ENCODE data around the gene EFNA5. TPM values are rescaled to one million over a fixed set of nuclear protein-coding genes. Genes with fewer than 3 reads are reported as not detected.

EFNA5 gene
- total RNA-seq, 1 donor from 2014 or later, result 93.7 TPM

DNA sequence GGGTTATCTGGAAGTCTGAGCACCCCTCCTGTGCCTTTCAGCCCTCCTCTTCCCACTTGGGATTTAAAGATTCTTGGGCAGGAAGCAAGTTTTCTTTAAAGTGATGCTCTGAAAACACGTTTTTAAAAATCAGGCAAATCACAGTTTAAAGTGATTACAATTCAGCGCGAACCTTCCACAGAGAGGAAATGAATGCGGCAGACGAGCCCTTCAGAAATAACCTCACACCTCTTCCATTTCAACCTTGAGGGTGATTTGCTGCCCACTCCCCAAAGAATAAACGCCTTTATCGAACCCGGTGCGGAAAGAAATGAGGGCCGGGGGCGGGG, 2.3 kb upstream of the EFNA5 start:
- DNase-seq (ENCODE audit: low read depth in 2 of 2), result no peak

DNA sequence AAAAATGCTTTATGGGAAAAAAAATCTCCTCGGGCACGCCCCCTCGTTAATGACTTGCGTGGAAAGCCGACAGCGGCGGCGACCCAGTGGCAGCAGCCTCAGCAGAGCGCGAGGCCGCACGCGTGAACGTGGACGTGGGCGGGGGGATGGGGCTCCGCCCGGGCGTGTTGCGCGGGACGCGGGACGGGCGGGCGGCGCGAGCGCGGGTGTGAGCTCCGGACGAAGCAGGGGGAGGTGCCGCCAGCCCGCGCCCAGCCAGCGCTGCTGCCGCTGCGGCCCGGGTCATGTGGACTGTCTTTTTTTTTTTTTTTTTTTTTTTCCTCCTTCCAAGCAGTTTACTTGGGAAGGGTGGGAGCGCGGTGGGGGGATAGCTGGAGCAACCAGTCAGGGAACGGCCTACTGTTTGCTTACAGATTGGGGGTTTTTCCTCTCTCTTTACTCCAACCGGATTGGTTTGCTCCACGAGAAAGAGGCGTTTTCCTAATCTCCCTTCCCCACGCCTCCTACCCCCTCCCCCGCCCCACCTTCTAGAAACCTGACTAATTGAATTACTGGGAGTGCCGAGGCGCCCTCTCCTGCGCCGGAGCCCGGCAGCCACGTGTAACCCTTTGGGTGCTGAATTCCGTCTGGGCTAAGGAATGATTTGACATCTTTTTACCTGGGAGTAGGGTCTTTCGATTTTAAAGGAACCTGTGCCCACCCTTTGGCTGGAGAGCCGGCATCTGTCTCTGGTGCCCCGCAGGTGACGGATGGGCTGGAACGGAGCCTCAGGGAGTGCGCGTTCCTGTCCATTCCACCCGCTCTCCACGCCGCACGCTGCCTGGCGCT, 1.7 kb upstream of the EFNA5 start:
- DNase-seq (ENCODE audit: low read depth in 2 of 2), result peak; percentile 82 to 88

DNA sequence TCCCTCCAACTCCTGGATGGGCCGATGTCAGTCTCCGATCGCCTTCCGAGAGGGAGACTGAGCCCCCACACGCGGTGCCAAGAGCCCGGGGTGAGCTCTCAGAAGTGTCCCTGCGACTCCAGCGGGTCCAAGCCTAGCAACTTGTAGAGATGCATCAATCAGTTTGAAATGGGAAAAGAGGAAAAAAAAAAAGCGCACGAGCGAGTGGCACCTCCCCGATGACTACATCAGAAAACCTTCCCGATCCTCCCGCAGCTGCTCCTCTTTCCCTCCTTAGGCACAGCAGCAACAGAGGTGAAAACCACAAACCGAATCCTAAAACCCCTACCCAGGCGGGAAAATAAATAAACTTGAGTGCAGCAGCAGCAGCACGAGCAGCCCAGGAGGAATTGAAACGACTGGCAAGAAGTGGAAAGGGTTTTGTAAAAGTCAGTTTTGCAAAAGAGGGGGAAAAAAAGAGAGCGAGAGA, 1.0 kb upstream of the EFNA5 start:
- DNase-seq (ENCODE audit: low read depth in 2 of 2), result peak; percentile 38 to 69

DNA sequence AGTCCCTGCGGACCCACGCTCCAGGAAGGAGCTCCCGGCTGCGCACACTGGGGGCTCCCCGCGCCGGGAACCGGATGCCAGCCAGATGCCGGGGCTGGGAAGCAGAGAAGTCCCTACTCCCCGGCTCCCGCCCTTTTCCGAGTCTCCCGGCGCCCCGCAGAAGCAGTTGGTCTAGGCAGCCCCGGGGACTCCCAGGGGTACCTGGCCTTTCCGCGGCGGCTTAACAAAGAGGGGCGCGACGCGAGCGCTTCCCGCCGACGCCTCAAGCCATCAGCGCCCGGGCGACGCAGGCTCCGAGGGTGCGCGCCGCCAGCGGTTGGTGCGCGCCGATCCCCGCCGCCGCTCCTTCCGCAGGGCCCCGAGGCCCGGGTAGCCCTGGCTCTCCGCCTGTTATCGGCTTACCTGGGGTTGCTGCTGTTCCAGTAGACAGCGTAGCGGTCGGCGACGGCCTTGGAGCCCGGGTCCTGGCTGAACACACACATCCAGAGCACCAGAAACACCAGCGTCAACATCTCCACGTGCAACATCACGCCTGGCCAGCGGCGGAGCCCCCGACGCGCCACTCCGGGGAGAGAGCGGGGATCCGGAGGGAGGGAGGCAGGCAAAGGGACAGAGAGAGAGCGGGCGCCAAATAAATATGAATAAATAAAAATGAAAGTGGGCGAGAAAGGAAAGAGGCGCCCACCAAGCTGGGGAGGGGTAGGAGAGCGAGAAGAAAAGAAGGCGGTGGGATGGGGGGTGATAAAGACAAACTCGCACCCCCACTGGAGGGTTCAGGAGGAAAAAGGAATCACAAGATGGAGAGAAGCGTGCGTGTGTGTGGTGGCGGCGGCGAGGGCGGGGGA, 428 bp downstream of the EFNA5 start:
- DNase-seq (ENCODE audit: low read depth in 2 of 2), result peak; percentile 28 to 65

DNA sequence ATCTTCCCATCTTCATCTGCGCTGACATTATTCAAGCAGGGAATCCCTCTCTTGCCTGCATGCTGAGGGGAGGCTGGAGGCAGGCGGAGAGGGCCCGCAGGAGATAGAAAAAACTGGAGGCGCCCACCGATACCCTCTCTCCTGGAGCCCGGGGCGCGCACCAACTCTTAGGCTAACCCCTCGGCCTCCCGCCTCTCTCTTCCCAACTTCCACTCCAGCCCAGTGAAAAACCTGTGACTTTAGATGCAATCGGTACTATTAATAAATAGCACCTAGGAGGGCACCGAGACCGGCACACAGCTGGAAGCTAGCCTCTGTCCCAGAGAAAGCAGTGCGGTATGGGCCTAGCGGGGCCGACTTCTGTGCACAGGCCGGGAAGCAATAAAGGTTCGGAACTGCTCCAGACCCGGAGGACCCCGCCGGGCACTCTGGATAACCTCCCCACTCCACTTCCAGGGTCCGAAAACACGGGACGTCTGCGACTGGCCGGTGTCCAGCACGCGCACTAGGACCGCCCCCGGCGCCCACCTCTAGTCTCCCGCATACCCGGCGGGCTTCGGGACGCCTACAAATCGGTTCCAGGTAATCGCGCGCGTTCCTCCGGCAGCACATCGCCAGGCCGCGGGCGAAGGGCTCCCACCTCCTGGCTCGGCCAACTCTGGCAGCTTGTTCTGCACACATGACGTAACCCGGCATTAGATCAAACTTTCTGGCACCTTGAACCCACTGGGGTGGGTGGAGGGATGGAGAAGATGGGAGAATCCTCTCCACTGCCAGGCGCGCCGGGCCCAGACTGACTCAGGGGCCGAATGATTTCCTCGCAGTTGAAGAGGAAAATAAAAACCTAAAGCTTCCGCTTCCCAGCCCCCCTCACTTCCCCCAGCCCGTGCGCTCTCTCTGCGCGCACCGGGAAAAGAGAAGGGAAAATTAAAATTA, 1.4 kb downstream of the EFNA5 start:
- DNase-seq (ENCODE audit: low read depth in 2 of 2), result peak; percentile 20 to 70

DNA sequence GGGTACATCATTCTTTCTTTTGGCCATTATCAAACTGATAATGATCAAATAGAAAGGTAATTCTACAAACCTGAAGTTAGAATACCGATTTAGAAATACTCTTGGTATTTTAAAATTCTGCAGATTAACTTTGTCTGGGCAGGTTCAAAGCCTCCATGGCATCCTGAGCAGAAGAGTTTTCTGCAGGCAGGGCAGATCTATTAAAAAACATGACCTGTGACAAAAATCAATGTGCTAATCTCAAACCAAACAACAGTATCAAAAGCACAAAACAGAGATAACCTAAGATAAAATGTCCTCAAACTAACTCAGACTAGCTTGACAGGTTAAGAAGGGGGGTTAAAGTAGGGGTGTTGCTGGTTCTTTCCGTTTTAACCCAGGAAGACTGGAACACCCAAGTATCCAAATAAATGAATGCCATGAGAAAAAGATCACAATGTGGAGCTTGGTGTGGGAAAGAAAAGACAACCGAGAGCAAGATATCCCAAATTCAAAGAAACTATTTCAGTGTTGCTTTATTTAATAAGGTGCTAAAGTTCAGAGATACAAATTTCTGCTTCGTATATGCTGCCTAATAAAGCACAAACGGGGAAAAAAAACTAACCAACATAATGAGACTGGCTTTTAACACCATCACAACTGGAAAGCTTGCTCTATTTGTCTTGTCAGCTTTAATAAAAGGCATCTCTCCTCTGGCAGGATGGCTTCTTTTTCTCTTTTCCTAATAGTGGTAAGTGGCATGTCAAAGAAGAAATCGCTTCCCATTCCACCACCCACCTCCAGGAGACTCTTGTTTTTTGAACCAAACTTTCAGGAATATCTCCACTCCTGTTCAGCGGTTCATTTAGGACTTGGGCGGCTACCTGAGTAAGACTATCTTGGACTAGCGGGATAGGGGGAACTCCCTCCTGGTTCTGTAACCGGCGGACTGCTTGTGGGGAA, 2.3 kb downstream of the EFNA5 start:
- DNase-seq (ENCODE audit: low read depth in 2 of 2), result peak in 1 of 2 donors; percentile 52

DNA sequence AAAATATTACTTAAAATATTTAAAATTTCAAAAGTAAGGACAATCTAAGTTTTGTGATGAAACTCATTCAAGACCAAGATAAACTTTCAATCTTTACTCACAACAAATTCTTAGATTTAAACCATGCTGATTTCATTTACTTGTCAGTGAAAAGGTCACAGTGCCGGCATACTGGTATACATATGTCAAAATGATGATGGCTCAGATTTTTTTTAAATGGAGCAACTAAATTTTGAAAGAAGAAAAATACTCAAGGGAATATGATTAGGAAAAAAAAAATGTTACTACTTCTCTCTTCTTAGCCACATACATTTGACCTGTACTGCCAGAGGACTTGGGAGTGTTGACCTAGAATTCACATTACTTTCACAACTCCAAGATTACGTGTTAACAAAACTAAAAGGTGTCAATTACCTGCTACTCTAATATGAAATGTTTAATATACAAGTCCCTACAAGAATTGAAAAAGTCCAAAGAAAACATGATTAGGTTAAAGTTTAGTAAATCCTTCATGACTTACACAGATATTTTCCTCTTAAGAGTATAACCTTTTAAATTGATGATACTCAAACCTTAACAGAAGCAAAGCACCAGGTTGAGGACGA, 4.6 kb downstream of the EFNA5 start:
- DNase-seq (ENCODE audit: low read depth in 2 of 2), result no peak

DNA sequence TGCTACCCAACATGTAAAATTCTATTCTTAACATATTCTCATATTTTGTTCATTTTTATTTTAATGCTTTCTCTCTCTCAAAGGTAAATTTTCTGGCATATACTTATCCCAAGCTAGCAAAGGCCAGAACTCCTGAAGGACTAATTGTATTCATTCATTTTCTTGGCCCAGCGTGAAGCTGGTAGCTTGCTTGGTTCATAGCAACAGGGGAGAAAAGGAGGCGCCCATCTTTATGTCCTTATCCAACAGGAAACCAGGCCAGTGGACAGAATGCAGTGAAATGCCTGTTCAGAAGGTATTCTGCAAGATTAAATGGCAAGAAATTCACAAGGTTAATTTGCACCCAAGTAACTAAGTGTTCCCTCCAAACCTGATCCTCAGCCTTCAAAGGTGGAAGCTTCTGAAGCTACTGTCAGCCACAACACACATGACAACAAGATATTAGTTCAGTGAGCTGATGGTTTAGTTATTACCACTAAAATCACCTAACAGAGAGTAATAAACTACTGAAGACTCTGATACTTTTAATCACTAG, 5.6 kb downstream of the EFNA5 start:
- DNase-seq (ENCODE audit: low read depth in 2 of 2), result no peak

DNA sequence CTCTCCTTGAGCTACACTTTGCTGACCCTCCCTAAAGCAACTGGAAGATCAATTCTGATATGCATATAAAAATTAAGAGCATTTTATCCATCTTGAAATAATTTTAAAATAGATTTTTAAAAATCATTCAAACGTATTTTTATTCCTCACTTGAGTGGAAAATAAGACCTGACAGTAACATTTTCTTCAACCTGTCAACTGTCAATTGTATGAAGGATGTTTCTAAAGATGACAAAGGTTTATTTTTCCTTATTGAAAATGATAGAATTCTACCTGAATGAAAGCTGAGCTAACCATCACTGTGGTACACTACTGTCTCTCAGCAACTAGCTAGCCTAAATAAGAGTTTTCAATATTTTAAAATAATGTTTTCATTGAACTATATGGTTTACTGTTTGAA, 7.0 kb downstream of the EFNA5 start:
- no peak for DNase-seq (ENCODE audit: low read depth in 2 of 2)

DNA sequence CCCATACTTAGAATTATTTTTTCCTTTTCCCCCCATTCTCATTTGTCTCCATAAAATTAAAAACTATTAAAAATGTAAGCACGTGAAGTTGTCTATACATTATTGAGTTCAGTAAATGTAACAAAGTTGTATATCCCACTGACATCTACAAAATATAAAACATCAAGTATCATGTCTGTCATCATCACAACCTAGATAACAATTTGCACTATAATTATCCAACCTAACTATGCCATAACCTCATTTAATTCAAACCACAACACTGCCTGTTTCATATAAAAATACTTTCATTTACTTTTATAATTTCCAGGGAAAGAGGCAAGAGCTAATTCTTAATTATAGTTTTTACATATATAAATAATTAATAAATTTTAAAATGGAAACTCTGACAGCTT, 9.1 kb downstream of the EFNA5 start:
- no peak for DNase-seq (ENCODE audit: low read depth in 2 of 2)

DNA sequence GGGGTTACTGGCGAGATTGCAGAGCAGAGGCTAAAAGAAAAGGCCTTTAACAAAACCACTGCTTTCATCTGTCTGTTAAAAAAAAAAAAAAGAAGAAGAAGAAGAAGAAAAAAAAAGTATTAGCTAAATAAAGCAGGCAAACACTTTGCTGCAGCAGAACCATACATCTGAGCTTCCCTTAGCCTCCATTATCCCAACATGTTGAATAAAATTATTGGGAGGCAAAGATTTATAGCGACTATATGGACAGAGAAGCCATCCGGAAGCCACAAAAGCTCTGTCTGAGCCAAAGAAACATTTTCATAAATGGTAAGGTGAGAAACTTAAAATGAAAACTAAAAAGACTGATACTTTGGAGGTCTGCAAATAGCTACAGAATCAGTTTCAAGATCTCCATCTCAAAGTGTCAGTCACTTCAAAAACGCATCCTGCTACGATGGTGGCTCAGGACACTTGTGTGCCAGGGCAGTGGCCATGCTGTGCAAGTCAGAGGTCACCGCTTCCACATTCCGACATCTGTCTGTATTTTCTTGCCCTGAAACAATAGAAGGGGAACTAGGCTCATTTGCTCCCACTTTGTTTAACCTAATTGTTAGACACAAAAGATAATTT, 9.6 kb downstream of the EFNA5 start:
- peak in 1 of 2 donors; percentile 37 for DNase-seq (ENCODE audit: low read depth in 2 of 2)

DNA sequence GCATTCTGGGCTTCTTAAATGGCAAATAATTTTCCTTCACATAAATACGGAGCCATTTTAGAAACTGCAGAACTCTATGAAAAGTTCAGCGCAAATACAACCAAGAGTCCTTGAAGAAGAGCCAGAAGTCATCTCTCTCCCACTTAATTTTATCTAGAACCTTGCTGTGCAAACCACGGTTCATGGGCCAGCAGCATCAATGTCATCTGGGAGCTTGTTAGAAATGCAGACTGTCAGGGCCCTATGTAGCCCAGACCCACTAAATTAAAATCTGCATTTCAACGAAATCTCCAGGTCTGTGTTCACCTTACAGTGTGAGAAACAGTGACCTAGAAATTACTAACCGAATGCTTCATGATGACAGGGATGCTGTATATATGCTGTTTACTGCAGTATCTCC, 12.2 kb downstream of the EFNA5 start:
- no peak for DNase-seq (ENCODE audit: low read depth in 2 of 2)

DNA sequence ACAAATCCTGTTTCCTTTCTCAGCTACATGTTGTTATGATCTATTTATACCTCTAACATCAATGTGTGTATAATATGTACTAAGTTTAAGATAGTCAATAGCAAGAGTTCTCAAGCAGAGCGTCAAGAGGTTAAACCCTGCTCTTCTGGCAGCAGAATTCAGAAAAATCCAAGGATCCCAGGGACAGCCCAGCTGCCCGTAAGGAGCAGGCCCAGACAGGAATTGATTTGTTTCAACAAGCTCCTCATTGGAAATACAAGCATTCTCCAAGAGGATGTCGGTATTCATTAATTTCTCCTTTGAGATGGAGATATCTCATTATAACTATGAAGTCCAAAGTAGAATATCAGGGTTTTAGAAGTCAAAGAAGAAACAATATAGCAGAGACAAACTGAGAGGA, 14.9 kb downstream of the EFNA5 start:
- no peak for DNase-seq (ENCODE audit: low read depth in 2 of 2)

DNA sequence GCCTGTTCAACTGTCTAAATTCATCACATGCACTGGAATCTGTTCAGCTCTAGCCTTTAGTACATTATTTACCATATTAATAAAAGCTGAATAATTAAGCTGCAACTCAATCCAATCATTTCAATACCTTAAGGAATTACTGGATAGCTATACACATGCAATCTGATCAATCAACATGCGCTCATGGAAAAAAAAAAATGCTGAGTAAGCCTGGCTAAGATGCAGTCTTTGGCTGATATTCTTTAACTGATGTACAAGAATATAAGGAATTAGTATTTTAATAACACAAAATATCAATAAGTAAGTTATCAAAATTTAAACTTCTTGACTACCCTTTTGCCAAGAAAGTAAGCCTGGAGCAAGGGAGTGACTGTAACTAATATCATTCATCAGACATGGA, 15.9 kb downstream of the EFNA5 start:
- no peak for DNase-seq (ENCODE audit: low read depth in 2 of 2)

DNA sequence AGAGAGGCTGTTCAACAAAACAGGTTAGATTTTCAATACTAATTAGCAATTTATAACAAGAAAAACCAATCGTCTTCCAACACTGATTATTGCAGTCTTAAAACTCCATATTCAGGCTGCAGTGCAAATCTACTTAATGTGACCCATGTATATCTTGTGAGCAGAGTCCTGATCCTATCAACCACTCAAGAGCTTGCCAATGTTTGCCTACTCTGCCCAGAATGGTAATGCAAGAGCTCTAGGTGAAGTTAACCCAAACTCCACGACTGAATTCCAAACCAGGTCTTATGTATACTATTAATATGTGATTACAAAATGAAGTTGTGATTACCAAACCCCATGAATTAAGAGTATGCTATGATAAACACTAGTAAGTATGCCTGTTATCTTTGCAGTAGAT, 17.1 kb downstream of the EFNA5 start:
- no peak for DNase-seq (ENCODE audit: low read depth in 2 of 2)

DNA sequence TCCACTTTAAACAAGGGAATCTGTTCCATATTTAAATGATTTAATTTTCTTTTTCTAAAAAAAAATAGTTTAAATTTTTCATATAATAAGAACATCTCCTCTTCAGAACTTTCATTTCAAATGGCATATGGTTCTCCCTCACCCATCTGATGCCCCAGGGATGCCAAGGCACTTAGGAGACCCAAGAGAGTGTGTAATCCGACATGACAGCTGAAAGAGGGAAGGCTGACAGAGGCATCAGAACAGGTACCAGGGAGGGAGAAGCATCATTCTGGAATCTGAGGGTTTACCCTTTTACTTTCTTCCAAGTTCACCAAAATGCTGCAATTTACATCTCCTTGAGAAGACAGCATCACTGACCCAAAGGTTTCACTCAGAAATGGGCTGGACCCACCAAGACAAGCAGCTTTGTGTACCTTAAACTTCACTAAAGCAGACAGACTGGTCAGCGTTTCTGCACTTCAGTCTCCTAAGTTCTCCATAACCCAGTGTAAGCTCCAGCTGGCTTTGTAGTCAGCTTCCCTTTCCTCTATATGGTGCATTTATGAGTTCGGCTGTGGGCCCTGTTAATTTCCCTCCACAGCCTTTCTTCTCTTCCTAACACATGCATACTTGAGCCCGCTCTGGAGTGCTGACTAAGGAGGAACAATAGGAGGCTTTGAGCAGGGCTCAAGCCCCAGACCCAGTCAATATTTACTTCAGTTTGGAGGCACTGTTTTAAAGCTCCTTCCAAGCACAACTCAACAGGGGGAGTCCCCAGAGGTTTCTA, 17.7 kb downstream of the EFNA5 start:
- no peak for DNase-seq (ENCODE audit: low read depth in 2 of 2)

DNA sequence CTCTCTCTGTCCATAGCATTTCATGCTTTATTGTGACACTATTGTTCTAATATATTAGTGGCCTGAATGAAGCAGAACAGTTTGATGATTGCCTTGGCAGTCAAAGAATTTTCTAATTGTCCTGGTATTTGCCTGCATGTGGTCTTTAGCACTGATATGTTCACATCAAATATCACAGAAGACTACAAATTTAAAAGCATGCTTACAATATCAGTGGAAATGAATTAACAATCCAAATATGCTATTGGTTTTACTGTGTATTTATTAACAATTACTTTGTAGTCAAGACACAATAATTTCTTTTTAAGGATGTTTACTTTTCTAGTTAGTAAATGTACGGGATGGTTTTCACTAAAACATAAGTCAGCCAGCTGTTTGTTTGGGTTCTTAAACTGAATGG, 18.3 kb downstream of the EFNA5 start:
- no peak for DNase-seq (ENCODE audit: low read depth in 2 of 2)

DNA sequence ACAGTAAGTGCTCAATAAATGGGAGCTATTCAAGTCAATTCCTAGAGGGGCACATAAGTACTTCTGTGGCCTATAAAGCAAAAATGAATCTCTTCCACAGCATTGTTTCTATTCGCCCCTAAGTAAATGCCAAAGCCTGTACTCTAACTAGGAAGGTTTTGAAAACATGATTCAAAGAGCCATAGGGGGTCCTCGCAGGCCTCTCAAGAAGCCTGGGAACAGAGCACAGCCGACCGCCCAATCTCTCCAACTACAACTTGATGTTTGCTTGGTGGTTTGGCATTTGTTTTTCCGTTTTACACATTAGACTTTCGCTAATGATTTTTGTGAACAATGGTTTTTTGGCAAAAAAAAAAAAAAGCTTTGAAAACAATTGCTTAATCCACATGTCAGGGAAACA, 19.4 kb downstream of the EFNA5 start:
- no peak for DNase-seq (ENCODE audit: low read depth in 2 of 2)

DNA sequence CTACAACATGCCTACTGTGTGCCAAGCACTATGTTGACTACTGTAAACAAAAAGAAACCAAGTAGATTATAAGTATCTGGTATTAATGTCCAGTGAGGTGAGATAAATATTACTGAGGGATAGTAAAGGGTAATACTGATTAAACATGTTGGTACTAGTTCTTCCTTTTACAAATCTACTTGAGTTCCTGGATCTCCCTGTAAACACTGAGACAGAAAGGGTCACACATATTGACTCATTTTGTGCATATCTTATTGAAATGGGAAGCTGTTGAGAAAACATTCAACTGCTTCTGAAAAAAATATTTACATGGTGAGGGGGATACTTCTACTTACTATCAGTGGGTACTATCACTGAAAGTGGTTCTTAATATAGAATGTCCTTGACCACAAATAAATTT, 24.3 kb downstream of the EFNA5 start:
- DNase-seq (ENCODE audit: low read depth in 2 of 2), result no peak
